H1 (cell line): Measurements from ENCODE around the gene TUNAR. TPM values are rescaled to one million over a fixed set of nuclear protein-coding genes. Genes with fewer than 3 reads are reported as not detected.
A peak's percentile ranks its signal among the peaks of the same experiment; 100 is the strongest.

ENCODE experiments used
- CTCF ChIA-PET: fragments of 300-600 bp; sonication (Branson Sonifier 250); formaldehyde crosslinking; loops from one replicate; lab custom pipeline; 2021; ENCODE audit not compliant: partially characterized antibody; lab: Charles Lee
- POLR2A ChIA-PET: fragments of 300-600 bp; sonication (Branson Sonifier 250); formaldehyde crosslinking; loops from one replicate; lab custom pipeline; 2021; ENCODE audit warnings: inconsistent platforms; ENCODE audit not compliant: partially characterized antibody; lab: Charles Lee
- DNase-seq, 2 experiments: peaks; one replicate each; pipeline versions ENCODE4 v3.0.0 to v3.0.0-alpha.2; 2010 to 2022; ENCODE audit warnings: low spot score in 2 of 2, low read depth in 1 of 2, mixed read lengths in 1 of 2
- FAIRE-seq: peaks from 2 replicates; lab custom pipeline; 2011; peaks lifted over from hg19 to GRCh38; lab: Jason Lieb, UNC
- H2AFZ ChIP-seq: 2 replicates; pipeline ENCODE4 v1.8.1; 2012; ENCODE audit warnings: low read length, inconsistent platforms
- H2AK5ac ChIP-seq: 2 replicates; pipeline ENCODE4 v1.6.1; 2013; ENCODE audit warnings: low read depth, low read length
- H2BK120ac ChIP-seq: replicated peaks from 2 replicates; pipeline ENCODE3; 2013; ENCODE audit warnings: low read depth, low read length, inconsistent platforms
- H2BK12ac ChIP-seq: 2 replicates; pipeline ENCODE4 v1.6.1; 2013; ENCODE audit warnings: low read depth, low read length
- H2BK15ac ChIP-seq: 2 replicates; pipeline ENCODE4 v1.6.1; 2013; ENCODE audit warnings: low read length
- H2BK20ac ChIP-seq: 2 replicates; pipeline ENCODE4 v1.6.1; 2013; ENCODE audit warnings: low read length
- H2BK5ac ChIP-seq: 2 replicates; pipeline ENCODE4 v1.6.1; 2013; ENCODE audit warnings: low read depth, low read length
- H3K14ac ChIP-seq: 2 replicates; pipeline ENCODE4 v1.6.1; 2013; ENCODE audit warnings: inconsistent platforms; ENCODE audit not compliant: insufficient read length
- H3K18ac ChIP-seq: 2 replicates; pipeline ENCODE4 v1.6.1; 2013; ENCODE audit warnings: low read length; ENCODE audit errors: extremely low read depth
- H3K23ac ChIP-seq: 2 replicates; pipeline ENCODE4 v1.6.1; 2013; ENCODE audit warnings: inconsistent platforms; ENCODE audit not compliant: insufficient read length
- H3K23me2 ChIP-seq: 2 replicates; pipeline ENCODE4 v1.6.1; 2013; ENCODE audit warnings: low read depth, low read length
- H3K27ac ChIP-seq: 2 replicates; pipeline ENCODE4 v1.6.1; 2011; ENCODE audit warnings: low read depth, low read length, inconsistent platforms
- H3K27me3 ChIP-seq, 4 experiments: replicated peaks in 1 of 4; 1 replicate in 1 of 4; 2 replicates in 3 of 4; pipeline versions ENCODE4 v1.6.1 to v1.8.1; 2011 to 2013; ENCODE audit warnings: low read length in 3 of 4, mild to moderate bottlenecking in 3 of 4, inconsistent platforms in 2 of 4, mixed read lengths in 2 of 4, moderate library complexity in 1 of 4; ENCODE audit not compliant: control insufficient read depth in 3 of 4, insufficient read depth in 3 of 4; ENCODE audit errors: extremely low read depth in 1 of 4
- H3K36me3 ChIP-seq, 4 experiments: 2 replicates each; pipeline versions ENCODE4 v1.6.1 to v1.8.1; 2011 to 2013; ENCODE audit warnings: mild to moderate bottlenecking in 4 of 4, low read length in 3 of 4, moderate library complexity in 2 of 4, control low read depth in 1 of 4, inconsistent platforms in 1 of 4; ENCODE audit not compliant: insufficient read depth in 4 of 4, control insufficient read depth in 2 of 4
- H3K4ac ChIP-seq: replicated peaks from 2 replicates; pipeline ENCODE3; 2013; ENCODE audit warnings: low read length, low read depth, mixed read lengths, inconsistent platforms; ENCODE audit not compliant: insufficient read length
- H3K4me1 ChIP-seq, 4 experiments: replicated peaks in 1 of 4; 1 replicate in 1 of 4; 2 replicates in 3 of 4; pipeline versions ENCODE4 v1.6.1 to v1.8.1; 2011 to 2013; ENCODE audit warnings: low read length in 3 of 4, inconsistent platforms in 2 of 4, mixed read lengths in 1 of 4; ENCODE audit not compliant: insufficient read depth in 4 of 4, control insufficient read depth in 3 of 4
- H3K4me2 ChIP-seq, 2 experiments: 2 replicates each; pipeline versions ENCODE4 v1.6.1 to v1.8.1; 2011 to 2013; ENCODE audit warnings: low read depth in 2 of 2, low read length in 2 of 2, control low read depth in 1 of 2, inconsistent platforms in 1 of 2, mild to moderate bottlenecking in 1 of 2; ENCODE audit not compliant: insufficient read depth in 1 of 2
- H3K4me3 ChIP-seq, 4 experiments: fragments of 200-600, 300-600 bp in 1 of 4; sonication (generic), shearing (Covaris generic), sonication (Bioruptor Twin) in 1 of 4; 2 replicates each; pipeline versions ENCODE4 v1.5.1 to v1.8.1; 2011 to 2016; ENCODE audit warnings: low read length in 4 of 4, low read depth in 3 of 4, control low read depth in 2 of 4, inconsistent platforms in 2 of 4, mild to moderate bottlenecking in 2 of 4, mixed read lengths in 1 of 4, moderate library complexity in 1 of 4; ENCODE audit not compliant: insufficient read depth in 2 of 4; ENCODE audit errors: extremely low read depth in 1 of 4
- H3K56ac ChIP-seq: replicated peaks from 2 replicates; pipeline ENCODE3; 2013; ENCODE audit warnings: low read depth, mild to moderate bottlenecking, mixed read lengths, low read length, inconsistent platforms; ENCODE audit not compliant: insufficient read length
- H3K79me1 ChIP-seq: 2 replicates; pipeline ENCODE4 v1.6.1; 2013; ENCODE audit warnings: low read depth, low read length, control low read depth
- H3K79me2 ChIP-seq, 2 experiments: 2 replicates each; pipeline versions ENCODE4 v1.6.1 to v1.8.1; 2012 to 2013; ENCODE audit warnings: low read length in 2 of 2, mild to moderate bottlenecking in 2 of 2, inconsistent platforms in 1 of 2; ENCODE audit not compliant: insufficient read depth in 2 of 2, control insufficient read depth in 1 of 2
- H3K9ac ChIP-seq, 4 experiments: replicated peaks in 1 of 4; 1 replicate in 1 of 4; 2 replicates in 3 of 4; pipeline versions ENCODE4 v1.6.1 to v1.8.1; 2011 to 2013; ENCODE audit warnings: low read depth in 3 of 4, low read length in 3 of 4, control low read depth in 2 of 4, mild to moderate bottlenecking in 2 of 4, moderate library complexity in 2 of 4, inconsistent platforms in 1 of 4; ENCODE audit errors: extremely low read depth in 1 of 4
- H3K9me3 ChIP-seq, 2 experiments: 2 replicates each; pipeline versions ENCODE4 v1.6.1 to v1.8.1; 2012 to 2013; ENCODE audit warnings: mild to moderate bottlenecking in 2 of 2, moderate library complexity in 2 of 2, control low read depth in 1 of 2, inconsistent platforms in 1 of 2, low read depth in 1 of 2, low read length in 1 of 2, mixed read lengths in 1 of 2; ENCODE audit not compliant: insufficient read depth in 2 of 2
- H4K20me1 ChIP-seq, 2 experiments: replicated peaks in 1 of 2; 2 replicates each; pipeline versions ENCODE3 to v1.8.1; 2011 to 2013; ENCODE audit warnings: inconsistent platforms in 2 of 2, low read length in 2 of 2, mild to moderate bottlenecking in 1 of 2; ENCODE audit not compliant: insufficient read depth in 2 of 2, control insufficient read depth in 1 of 2
- H4K5ac ChIP-seq: 2 replicates; pipeline ENCODE4 v1.6.1; 2013; ENCODE audit warnings: low read length, low read depth, mixed read lengths, inconsistent platforms; ENCODE audit not compliant: insufficient read length
- H4K8ac ChIP-seq: 2 replicates; pipeline ENCODE4 v1.8.0; 2013; ENCODE audit warnings: mild to moderate bottlenecking, moderate library complexity, low read length, inconsistent platforms; ENCODE audit not compliant: insufficient read depth; ENCODE audit errors: extremely low read depth
- H4K91ac ChIP-seq: replicated peaks from 2 replicates; pipeline ENCODE3; 2013; ENCODE audit warnings: low read length, mixed read lengths, inconsistent platforms; ENCODE audit not compliant: insufficient read length
- BACH1 ChIP-seq: IDR thresholded peaks from 2 replicates; pipeline ENCODE4 v1.6.1; 2012; ENCODE audit warnings: low read length, improper control_type of control experiment
- CBX5 ChIP-seq: fragments of 300-800, 300-1000 bp; sonication (generic); IDR thresholded peaks from 2 replicates; pipeline ENCODE4 v1.7.1; 2016; ENCODE audit warnings: antibody characterized with exemption, low read length, low read depth
- CHD1 ChIP-seq: IDR thresholded peaks from 2 replicates; pipeline ENCODE4 v1.6.1; 2012; ENCODE audit warnings: low read depth, low read length, improper control_type of control experiment
- EP300 ChIP-seq, 2 experiments: IDR thresholded peaks; 1 replicate in 1 of 2; 2 replicates in 1 of 2; pipeline ENCODE4 v1.6.1; 2011 to 2012; ENCODE audit warnings: low read depth in 2 of 2, low read length in 2 of 2, mild to moderate bottlenecking in 2 of 2, borderline replicate concordance in 1 of 2, inconsistent platforms in 1 of 2, moderate library complexity in 1 of 2
- NANOG ChIP-seq: IDR thresholded peaks from 2 replicates; pipeline ENCODE4 v1.6.1; 2011; ENCODE audit warnings: low read length, low read depth, mild to moderate bottlenecking, inconsistent platforms; ENCODE audit not compliant: insufficient read depth, poor library complexity, severe bottlenecking
- POLR2A ChIP-seq, 2 experiments: IDR thresholded peaks; 1 replicate in 1 of 2; 2 replicates in 1 of 2; pipeline ENCODE4 v1.6.1; 2011; ENCODE audit warnings: low read depth in 2 of 2, low read length in 2 of 2, mild to moderate bottlenecking in 2 of 2; ENCODE audit errors: control extremely low read depth in 1 of 2
- RBBP5 ChIP-seq: IDR thresholded peaks from 2 replicates; pipeline ENCODE4 v1.7.1; 2012; ENCODE audit warnings: low read depth, mild to moderate bottlenecking, inconsistent platforms, low read length, moderate library complexity, borderline replicate concordance
- RFX5 ChIP-seq: IDR thresholded peaks from 2 replicates; pipeline ENCODE4 v1.6.1; 2011; ENCODE audit warnings: low read depth, low read length, improper control_type of control experiment, borderline replicate concordance
- RXRA ChIP-seq: IDR thresholded peaks from 2 replicates; pipeline ENCODE4 v1.6.1; 2011; ENCODE audit warnings: low read depth, mild to moderate bottlenecking, low read length, moderate library complexity; ENCODE audit not compliant: insufficient read depth
- SIX5 ChIP-seq: IDR thresholded peaks from 2 replicates; pipeline ENCODE4 v1.6.1; 2011; ENCODE audit warnings: mild to moderate bottlenecking, low read depth, low read length
- SUZ12 ChIP-seq: fragments of 200-600 bp; sonication (generic); IDR thresholded peaks from 2 replicates; pipeline ENCODE4 v1.6.1; 2012; ENCODE audit warnings: mild to moderate bottlenecking, inconsistent platforms, low read length, moderate library complexity, mixed read lengths
- TAF7 ChIP-seq: optimal IDR thresholded peaks from 2 replicates; pipeline ENCODE3; 2011; ENCODE audit warnings: low read depth, mild to moderate bottlenecking, inconsistent platforms, low read length, moderate library complexity, borderline replicate concordance
- ZNF274 ChIP-seq: IDR thresholded peaks from 2 replicates; pipeline ENCODE4 v1.7.0; 2012; ENCODE audit warnings: low read length, borderline replicate concordance; ENCODE audit errors: extremely low read depth
- WGBS, 2 experiments: shearing (Covaris generic) in 1 of 2; methylation state at CpG; one replicate each; pipeline versions ENCODE4 v1.1.6 to v1.1.7; 2013 to 2015; ENCODE audit warnings: low lambda C conversion rate in 2 of 2, mixed read lengths in 2 of 2, inconsistent platforms in 1 of 2, low coverage in 1 of 2, missing lambda C conversion rate in 1 of 2; ENCODE audit not compliant: insufficient replicate concordance in 2 of 2, insufficient coverage in 1 of 2, insufficient read length in 1 of 2; ENCODE audit errors: extremely low coverage in 1 of 2, missing lambda C conversion rate in 1 of 2; 5-methylcytosine and 5-hydroxymethylcytosine counted together
- polyA plus RNA-seq, 7 experiments: library from polyadenylated mRNA; depleted of rRNA in 3 of 7; stranded (reverse) in 5 of 7; unstranded in 2 of 7; fragments of >200 nt in 5 of 7; fragments of 200-250 nt in 2 of 7; gene quantifications; 1 replicate in 5 of 7; 2 replicates in 1 of 7; 4 replicates in 1 of 7; pipeline versions ENCODE4 v1.2.1 to v1.2.3, GENCODE V29; 2011 to 2013; ENCODE audit warnings: missing spikeins in 2 of 7, mixed read lengths in 2 of 7
- total RNA-seq: library from RNA; stranded (reverse); fragmentation: NEBNext Ultra II Directional; extraction: Animal tissue kit (Norgen Biotek cat#: 25700); gene quantifications from 2 replicates; pipeline ENCODE4 v1.2.1, GENCODE V29; 2021

The TUNAR gene
- total and polyA plus RNA-seq, 2 of the 8 experiments (the other 6 are each of a cell fraction or from before 2014, with no cell fraction given): 12.8 to 63.9 TPM

DNA sequence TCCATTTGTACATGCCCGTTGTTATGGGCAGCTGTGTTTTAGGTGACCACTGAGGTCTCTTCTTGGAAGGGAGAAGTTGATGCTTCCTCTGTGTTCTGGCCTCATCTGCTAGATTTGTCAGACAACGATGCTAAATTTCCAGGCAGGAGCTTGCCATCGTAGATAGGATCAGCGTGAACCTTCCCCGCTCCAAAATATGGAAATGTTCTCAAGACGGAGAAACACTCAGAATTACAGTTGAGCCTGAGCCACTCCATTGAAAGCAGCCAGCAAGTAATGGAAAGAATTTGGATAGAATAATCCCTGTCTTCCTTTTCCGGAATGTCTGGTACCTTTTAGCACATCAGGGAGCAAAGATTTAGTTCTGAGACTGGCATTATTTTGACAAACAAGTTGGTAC is 34.8 kb downstream of the TUNAR start:
- Histone ChIP-seq H3K4me1 (peaks cover 9 to 14% (median 12%) of the 10 kb centered on the region in 4 experiments), H4K8ac (no peak overlapping the region), H3K4me2 (no peak overlapping the region), H3K9me3 (no peaks in the 10 kb centered on the region), H3K27ac (no peak overlapping the region), H2BK12ac (0 out of 2 replicates have a peak overlapping the region, but pooled peaks have one; percentile 52), H2BK20ac (no peak overlapping the region; the same call in 1 of the 2 replicates), H3K4me3 (no peak overlapping the region), H2AFZ (no peak overlapping the region), H3K27me3 (no peaks in the 10 kb centered on the region), H2BK120ac (no peak overlapping the region), H3K79me1 (peaks cover 8% of the 10 kb centered on the region), H3K36me3 (peaks cover 0 to 19% (median 0%) of the 10 kb centered on the region in 4 experiments; a peak in 3 of 8 replicates), H3K9ac (no peak overlapping the region), H4K20me1 (no peaks in the 10 kb centered on the region), H3K79me2 (peaks cover 3 to 23% of the 10 kb centered on the region in 2 experiments; a peak in 2 of 4 replicates), H3K18ac (no peak overlapping the region), H4K5ac (no peak overlapping the region), H2AK5ac (no peak overlapping the region; the same call in 1 of the 2 replicates), H3K23me2 (no peaks in the 10 kb centered on the region), H2BK15ac (no peak overlapping the region), H3K23ac (no peak overlapping the region), H3K4ac (no peak overlapping the region), H2BK5ac (0 out of 2 replicates have a peak overlapping the region, but pooled peaks have one; percentile 46), H4K91ac (no peak overlapping the region), H3K56ac (no peak overlapping the region), H3K14ac (no peak overlapping the region)
- WGBS, 2 experiments: 93% methylated on average over 7 of the region's 7 CpGs; no CpG with 5 or more reads in 1 of the 2 experiments
- CTCF ChIA-PET: interaction anchor here (0.6 to 1.6 kb wide), 5 partner anchors 9 to 187 kb away, joined by 3 to 6 read pairs (median 3); no protein-coding TSS in a partner anchor
- FAIRE-seq (no peak), DNase-seq (no peak)
- POLR2A ChIA-PET: interaction anchor here (0.8 to 2.6 kb wide), 3 partner anchors 13 to 35 kb away, joined by 4 to 10 read pairs (median 5); no protein-coding TSS in a partner anchor
- TF ChIP-seq CBX5 (no peak), SUZ12 (no peak), RXRA (no peak), RBBP5 (no peak), CHD1 (no peak), NANOG (no peak), BACH1 (no peak), POLR2A (IDR thresholded peaks at IDR 0.05; ENCODE audit: control extremely low read depth in 1 of 2, low read depth in 2 of 2, low read length in 2 of 2) (no peak), ZNF274 (no peak), SIX5 (no peak), TAF7 (no peak), RFX5 (no peak), EP300 (IDR thresholded peaks at IDR 0.05; ENCODE audit: borderline replicate concordance in 1 of 2, low read depth in 2 of 2, low read length in 2 of 2) (no peak)
